NCI-H128 (cell line): ENCODE measurements around the gene HMCN1.

ENCODE experiments used
- DNase-seq: peaks from one replicate; lab custom pipeline; 2025; ENCODE audit not compliant: unreplicated experiment; lab: John Stamatoyannopoulos, UW

The HMCN1 gene

DNA sequence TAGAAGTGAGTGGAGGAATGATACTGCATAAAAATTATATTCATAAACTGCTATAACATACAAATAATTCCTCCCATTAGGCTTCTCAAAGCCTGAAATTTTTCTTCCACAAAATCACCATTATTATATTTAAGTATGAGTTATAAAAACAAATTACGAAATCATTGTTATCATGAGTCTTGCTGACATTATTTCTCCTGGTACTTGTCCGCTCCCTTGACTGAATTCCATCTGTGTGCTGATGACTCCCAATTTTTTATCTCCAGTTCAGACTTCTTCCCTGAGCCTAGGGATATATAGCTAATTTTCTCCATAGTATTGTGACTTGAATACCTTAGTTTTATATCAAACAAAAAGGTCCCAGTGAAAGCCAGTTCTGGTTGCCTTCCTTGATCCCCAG, 268.2 kb downstream of the HMCN1 start:
- no peak for DNase-seq

DNA sequence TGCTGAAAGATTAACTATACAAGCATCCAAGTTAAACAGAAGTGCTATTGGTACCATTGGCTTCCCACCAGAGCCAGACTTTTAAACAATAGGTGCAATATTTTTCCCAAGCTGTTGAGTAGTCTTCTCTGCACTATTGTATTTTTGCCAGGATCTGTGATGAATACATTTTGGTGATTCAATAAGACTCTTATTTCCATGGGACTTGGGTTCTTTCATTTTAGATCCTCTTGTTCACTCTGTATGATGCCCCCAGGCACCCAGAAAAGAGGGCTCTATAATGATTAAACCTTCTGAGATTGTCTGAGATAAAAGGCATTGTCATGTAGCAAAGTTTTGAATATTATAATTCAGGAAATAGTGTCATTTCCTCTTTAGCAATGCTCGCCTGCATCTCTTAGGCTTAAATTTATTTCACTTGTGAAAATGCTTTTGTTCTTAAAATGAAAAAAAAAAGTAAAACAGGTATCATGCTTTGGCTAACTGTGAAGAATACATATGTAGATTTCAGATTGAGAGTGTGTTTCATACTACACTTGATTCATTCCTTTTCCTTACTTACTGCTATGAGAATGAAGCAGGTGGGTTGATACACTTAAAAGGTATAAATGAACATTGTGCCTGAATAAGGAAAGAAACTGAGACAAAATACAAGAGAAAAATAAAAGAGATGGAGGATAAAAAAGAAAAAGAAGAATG, 275.0 kb downstream of the HMCN1 start:
- DNase-seq = no peak

DNA sequence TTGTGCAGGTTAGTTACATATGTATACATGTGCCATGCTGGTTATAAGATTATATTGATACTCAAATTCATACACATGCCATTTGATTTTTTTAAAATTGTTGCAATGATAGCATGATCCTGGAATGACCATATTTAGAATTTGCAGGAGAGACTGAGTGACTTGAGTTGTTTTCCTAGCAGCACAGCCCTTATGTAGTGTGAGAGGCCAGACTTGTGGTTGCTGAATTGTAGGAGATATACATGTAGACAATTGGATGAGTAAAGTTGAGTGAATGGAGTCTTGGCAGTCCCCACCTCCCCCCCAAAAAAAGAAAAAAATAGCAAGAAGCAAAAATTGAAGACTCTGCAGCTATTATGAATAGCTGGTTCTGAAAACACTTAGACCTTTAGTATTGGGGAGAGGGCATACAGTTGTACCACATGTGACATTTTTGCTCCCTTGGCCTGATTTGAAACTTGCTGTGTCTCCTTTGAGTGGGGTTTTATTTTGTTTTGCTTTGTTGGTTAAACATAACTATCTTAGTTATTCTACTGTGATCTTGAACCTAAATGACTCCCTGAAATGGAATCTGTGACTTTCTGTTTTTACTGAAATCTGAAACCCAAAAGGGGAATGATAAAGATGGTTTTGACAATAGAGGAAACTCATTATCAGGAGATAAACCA, 280.3 kb downstream of the HMCN1 start:
- DNase-seq = no peak

DNA sequence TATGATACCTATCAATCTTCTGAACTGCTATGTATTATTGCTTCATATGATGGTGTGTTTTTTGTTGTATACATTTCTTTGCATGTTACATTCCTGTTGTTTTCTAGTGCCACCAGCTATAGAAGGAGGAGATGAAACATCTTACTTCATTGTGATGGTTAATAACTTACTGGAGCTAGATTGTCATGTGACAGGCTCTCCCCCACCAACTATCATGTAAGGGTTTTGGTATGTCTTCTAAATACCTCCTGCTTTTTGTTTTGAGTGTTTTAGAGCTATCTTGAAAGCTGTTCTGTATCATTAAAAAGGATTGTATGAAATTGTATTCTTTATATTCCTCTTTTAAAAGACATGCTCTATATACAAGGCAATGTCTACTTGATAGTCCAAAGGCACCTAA, 282.7 kb downstream of the HMCN1 start:
- DNase-seq = no peak

DNA sequence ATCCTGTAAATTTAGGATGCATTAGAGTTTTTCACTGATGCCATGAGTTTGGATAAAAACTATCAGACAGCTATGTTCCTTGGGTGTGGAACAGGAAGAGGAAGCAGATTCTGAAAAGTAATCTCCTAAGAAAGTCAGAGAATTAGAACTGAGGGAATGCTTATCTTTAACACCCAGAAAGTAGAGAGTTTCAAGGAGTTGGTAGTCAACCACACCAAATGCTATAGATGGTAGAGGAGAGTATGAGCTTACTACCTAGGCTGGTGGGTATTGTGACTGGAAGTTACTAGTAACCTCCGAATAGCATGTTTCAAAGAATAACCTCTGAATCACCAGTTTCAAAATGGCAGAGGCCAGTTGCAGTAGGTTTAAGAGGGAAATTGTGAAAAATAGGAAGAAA, 288.0 kb downstream of the HMCN1 start:
- no peak for DNase-seq

DNA sequence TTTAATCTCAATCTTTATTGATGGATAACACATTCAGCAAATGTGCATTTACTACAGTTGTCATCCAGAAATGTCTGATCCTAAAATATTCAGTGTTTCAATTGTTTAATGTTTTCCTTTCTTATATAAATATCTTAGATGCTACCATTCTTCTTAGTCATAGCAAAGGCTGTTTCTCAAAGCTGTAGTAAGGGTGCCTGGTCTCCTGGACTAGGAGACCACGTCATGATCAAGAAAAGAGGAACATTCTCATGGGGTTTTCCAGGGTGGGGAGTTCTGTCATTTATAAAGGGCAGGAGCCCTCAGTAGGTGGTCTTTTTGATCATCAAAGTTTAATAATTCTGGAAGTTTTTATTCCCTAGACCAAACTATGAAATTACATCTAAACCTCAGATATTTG, 292.8 kb downstream of the HMCN1 start:
- DNase-seq = no peak

DNA sequence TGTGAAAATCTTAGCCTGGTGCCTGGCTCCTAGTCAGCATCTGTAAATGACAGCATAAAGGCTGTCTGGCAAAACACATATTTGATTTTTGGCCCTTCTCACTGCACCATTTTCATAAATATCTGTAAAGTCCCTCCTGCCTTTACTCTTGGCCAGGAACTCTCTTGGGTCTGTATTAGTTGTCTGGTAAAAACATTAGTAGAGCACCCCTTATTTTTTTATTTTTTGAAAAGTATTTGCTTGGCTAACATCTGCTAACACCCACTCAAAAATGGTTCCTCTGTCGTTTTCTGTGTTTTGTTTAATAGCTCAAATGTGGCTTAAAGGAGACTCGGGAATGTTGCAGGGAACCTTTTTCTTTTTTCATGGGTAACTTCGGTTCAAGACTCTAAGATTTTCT, 293.4 kb downstream of the HMCN1 start:
- no peak for DNase-seq

DNA sequence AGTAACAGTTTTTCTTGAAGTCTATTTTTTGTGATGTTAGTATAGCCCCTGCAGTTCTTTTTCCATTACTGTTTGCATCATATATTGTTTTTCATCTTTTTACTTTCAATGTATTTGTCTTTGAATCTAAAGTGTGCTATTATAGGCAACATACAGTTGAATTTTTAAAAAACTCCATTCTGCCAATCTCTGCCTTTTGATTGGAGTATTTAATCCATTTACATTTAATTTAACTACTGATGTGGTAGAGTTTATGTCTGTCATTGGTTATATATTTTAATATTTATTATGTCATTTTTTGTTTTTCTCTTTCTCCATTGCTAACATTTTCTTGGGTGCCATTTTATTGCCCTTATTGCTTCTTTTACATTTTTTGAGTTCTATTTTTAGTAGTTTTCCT, 296.3 kb downstream of the HMCN1 start:
- no peak for DNase-seq

DNA sequence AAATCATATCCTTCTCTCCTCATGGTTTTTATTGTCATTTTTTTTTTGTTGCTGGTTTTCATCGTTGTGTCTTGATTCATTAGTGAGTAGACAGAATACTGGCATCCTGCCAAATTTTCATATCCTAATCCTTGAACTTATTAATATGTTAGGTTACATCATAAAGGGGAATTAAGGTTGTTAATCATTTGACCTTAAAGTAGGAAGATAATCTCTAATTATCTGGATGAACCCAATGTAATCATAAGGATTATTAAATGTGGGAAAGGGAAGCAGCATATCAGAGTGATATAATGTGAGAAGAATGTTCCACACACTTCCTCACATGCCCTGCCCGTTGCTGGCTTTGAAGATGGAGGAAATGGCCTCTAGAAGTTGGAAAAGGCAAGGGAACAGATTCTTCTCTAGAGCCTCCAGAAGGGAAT, 299.7 kb downstream of the HMCN1 start:
- no peak for DNase-seq

DNA sequence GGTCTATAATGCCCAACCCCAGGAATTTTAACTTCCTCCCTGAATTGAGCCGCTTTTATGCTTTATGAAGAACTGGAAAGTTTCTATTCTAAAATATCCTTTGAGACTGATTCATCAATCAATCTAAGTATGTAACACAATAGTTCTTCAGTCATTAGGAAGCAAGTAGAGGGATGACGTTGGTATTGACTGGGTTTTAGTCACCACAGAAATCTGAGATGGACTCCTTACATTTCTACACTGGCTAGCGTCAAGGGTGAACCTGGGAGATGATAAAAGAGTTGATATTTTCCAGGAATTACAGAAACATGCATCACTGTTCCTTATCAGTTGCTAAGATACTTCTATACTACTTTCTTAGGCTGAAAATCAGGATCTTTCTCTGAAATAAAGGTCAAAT, 308.0 kb downstream of the HMCN1 start:
- no peak for DNase-seq

DNA sequence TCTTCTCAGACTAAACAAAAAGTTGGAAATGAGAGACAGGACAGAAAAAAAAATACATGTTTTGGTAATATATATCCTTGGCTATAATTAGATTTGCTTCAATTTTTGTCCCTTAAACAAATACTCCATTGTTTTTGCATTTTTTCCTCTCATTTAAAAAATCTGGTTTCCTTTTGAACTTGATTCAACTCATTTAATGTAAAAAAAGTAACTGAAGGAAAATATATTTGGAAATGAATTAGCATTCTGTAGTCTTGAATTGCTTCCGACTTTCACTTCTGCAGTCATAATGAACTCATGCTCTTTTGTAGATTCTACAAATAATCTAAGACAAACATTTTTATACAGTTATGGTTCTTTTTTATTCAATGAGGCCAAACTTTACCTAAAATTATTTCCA, 309.1 kb downstream of the HMCN1 start:
- DNase-seq = no peak

DNA sequence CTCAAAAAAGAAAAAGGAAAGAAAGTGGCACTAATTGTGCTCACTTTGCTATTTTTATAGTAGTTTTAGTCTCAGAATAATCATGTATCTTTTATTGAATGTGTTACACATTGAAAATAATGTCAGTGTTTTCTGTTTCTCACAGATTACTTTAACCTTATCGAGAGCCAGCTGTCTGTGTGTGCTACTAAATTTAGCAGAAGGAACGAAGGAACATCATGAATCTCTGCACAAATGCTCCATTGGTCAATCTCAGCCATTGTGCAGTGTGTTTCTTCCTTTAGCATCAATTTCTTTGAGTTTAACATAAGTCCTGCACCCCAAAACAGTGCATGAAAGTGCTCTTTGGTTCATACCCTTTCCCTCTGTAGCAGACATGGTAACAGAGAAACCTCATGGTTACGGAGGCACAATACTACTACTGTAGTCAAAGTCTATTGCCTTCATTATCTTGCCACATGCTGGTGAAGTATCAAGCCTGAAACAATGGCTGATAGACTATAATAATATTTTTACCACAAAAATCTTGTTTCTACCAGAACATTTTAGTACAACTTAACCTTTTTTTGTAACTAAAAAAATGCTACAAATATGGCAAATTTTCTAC, 310.0 kb downstream of the HMCN1 start:
- DNase-seq = no peak

DNA sequence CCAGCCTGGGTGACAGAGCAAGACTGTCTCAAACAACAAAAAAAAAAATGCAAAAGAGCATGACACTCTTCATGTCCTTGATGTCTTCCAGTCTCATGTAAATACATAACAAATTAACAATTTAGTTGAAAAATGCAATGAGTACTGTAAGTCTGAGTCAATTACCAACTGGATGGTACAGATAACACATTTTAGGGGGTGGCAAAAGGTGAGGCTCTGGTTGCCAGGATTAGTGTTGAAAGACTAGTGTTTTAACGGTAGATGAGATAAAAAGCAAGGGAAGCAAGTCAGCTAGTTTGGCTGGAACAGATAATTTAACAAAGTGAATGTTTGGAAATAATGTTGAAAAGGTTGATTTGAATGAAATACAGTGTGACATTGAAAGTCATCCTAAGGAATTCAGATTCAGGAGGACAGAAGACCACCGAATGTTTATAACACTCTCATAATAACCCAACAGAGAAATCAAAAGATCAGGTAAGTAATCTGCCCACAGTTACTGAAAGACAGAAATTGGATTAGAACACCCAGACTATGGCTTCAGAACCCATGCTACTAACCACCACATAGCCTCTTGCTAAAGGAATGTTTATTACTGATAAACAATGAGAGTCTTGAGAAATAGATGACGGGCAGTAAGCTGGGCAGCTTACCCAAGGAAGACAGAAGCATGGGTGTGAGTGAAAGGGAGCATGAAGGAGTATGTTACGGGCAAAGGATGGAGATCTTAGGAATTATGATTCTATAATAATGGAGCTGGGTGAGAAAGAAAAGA, 312.4 kb downstream of the HMCN1 start:
- no peak for DNase-seq

DNA sequence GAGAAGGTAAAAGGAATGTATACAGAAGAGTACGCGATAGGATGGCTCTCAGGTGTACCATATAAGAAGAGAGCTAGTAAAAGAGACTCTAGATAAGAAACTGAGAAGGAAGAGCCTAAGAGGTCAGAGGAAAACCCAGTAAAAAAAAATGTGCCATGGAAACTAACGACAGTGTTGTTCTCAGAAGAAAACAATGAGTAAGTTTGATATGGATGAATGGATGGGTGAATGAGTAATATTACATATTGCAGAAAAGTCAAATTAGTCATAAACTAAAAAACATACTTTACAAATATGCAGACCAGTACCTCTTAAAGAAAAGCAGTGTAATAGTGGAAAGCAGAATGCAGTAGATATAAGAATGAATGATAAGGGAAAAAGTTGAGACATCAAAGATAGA, 316.2 kb downstream of the HMCN1 start:
- DNase-seq = no peak

DNA sequence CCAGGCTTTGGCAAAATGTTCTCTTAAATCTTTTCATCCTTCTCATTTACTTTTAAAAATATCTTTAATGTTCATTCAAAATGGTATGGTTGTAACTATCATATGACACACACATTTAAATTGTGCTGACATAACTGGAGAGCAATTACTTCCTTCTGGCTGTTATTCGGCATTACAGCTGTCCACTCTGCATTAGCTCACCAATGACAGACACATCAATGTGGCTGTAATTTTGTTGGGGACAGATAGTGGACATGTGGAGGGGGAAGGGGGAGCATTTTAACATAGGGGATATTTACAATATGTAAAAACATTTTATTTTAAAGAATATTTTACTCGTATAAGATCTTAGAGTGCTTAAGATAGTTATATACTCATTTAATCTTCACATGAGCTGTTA, 319.8 kb downstream of the HMCN1 start:
- DNase-seq = no peak

DNA sequence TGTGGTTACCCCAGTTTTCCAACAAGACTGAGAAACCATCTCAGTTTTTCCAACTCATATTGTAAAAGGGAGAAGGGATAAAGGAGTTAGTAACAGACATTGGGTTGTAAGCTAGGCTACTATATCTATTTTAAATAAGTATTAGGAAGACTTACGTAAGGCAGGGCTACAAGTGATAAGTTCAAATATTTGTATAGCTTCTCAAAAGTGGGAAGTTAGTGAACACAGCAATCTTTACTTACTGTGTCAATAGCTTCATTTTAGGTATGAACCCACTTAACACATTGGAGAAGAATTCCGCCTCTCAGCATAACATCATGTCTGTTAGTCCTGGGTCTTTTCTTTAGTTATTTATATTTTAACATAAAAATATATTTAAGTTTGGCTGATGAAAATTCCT, 320.7 kb downstream of the HMCN1 start:
- DNase-seq = no peak

DNA sequence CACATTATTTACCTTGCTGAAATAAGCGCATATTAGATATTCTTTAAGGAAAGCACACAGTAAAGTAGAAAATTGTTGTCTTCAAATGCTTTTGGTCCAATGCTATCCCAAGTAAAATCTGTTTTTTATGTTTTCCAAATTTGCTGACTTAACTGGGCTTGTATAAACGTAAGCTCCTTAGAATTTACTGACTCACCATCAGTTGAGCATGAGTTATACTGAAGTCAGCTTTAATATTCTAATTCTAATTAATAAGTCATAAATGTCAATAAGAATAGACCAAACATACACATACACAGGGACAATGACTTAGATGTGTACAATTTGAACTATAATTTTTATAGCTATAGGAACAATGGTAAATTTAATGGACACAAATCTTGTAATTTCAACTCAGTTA, 321.7 kb downstream of the HMCN1 start:
- no peak for DNase-seq

DNA sequence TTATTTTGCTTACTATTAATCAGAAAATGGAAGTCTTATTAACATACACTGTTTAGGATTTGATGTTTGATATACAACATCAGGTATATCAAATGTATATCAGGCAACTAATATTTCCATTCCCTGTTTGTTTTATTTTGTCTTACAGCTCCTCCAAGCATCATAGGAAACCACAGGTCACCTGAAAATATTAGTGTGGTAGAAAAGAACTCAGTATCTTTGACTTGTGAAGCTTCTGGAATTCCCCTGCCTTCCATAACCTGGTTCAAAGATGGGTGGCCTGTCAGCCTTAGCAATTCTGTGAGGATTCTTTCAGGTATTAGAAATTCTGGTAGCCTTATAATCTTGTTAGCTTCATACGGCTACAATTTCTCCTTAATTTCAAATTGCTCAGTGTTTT, 322.9 kb downstream of the HMCN1 start:
- DNase-seq = no peak

DNA sequence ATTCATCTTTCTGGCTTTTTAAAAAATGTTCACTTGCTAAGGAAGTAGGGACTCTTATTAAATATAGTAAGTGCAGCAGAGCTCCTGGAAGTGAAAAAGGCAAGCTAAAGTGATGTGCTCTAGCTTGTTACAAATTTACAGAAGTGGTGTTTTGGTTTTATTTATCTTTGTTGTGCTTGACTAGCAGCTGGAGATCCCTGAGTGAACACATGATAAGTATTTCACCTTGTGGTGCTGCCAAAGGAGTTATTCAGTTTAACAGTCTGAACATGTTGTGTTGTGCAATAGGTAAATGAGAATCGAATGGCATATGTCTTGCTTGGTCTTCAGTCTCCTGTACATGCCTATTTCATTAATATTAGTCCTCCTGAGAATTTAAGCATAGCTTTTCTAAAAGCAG, 325.1 kb downstream of the HMCN1 start:
- no peak for DNase-seq

DNA sequence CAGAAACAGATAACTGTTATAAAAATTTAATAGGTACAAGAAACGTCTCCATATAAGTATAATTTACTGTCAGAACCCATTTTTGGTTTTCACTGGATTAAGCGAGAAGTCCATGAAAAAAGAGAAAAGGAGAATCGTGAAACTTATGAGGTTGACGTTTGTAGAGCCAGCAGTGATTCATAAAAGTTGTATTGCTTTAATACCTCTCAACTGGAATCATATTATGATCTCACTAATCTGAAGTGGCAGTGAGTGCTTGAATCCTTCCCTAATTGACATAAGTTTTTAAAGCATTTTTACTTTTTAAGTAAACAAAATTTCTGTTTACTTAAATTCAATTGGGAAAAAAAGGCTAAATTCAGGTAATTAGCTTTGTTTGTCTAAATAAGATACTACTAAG, 325.6 kb downstream of the HMCN1 start:
- no peak for DNase-seq

DNA sequence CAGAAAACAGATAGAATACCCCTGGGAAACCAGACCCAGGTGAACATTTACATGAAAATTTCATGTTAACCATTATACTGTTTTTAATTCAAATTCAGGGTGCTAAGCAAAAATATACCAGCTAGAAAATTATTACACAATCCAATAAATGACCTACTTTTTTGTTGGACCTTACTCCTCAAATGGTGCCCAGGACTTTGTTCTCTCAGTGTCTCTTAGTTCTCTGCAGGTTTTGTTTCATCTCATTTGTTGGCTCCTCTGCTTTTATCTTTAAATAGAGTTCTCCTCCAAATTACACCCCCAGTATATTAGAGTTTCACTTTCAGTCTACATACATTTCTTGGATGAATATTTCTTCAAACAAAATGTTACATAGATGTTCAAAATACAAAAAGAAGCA, 326.0 kb downstream of the HMCN1 start:
- no peak for DNase-seq

DNA sequence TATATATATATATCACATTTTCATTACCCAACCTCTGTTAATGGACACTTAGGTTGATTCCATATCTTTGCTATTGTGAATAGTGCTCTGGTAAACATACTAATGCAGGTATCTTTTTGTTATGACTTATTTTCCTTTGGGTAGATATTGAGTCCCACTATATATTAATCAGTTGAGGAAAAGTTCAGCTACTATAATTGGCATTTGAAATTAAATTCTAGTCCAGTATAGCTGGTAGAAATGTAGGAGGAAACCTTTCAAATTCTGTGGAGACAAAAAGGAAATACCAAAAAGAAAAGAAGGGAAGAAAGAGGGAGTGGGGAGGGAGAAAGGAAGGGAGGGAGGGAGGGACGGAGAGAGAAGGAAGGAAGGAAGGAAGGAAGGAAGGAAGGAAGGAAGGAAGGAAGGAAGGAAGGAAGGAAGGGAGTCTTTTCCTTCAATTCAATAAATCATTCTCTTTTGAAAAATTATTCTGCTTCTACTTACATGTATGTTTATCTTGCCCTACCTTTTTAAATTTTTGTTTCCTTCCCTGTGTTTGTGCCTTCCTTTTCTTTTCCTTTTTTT, 329.0 kb downstream of the HMCN1 start:
- DNase-seq = no peak
